Stimulated activated CD8-positive, alpha-beta memory T cell treated with anti-CD3 and anti-CD28 coated beads, Interleukin-7, amount 100 ng/mL, for 24 hours (primary cell): Measurements from ENCODE around the gene PPP2R5C.

Source experiments
- DNase-seq: peaks from one replicate; pipeline ENCODE4 v3.0.0-alpha.2; 2020; ENCODE audit warnings: low read depth

Gene PPP2R5C

DNA sequence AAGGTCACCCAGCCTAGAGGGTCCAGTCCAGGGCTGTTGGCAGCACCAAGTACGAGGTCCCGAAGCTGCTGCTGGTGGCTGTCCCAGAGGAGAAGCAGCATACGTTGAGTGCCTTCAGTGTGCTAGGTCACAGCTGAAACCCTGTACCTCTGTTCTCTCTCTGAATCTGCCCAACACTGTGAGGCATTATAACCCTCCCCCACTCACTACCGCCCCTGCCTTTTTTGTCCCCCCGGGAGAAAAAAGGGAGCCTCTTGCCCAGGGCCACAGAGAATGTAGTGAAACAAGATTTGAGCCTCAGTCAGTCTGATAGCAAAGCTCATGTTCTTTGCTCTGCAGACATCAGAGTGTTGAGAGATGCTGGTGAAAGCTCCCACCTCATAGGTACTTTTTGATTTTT, 53.4 kb downstream of the PPP2R5C start:
- no peak for DNase-seq

DNA sequence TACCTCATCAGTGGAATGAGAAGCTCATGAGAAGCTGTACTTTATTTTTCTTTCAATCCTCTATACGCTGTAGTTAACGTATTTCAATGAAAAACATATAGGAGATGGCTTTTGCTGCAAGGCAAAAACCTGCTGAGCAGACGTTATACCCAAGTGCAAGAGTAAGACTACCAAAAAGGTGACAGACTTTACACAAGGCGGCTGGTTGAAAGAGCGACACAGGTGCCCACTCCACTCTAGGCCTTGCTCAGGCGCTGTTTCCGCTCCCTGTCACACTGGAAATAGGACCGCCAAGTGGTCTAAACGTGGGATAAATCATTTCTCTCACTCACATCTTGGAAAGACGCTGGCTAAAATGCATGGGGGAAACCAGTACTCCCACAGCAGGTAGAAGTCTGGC, 54.5 kb downstream of the PPP2R5C start:
- no peak for DNase-seq

DNA sequence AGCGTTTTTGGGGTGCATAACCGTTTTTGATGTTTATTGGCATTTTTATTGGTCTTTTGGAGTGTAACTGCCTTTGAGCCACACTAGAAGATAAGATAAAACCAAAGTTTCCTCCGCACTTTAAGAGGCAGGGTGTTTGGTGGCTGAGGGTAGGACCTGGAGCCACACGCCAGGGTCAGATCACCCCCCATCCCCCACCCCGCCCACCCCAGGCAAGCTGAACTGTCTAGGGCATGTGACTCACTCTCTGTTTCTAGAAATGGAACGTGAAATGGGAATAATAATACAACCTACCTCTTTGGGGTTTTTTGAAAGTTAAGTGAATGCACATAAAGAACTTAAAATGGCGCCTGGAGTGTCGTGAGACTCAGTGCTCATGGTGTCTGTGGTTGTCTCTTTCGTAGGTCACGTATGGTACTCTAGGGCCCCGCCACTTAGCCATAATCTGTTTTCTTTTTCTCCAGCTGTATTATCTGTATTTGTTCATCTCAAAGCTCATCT, 56.0 kb downstream of the PPP2R5C start:
- no peak for DNase-seq

DNA sequence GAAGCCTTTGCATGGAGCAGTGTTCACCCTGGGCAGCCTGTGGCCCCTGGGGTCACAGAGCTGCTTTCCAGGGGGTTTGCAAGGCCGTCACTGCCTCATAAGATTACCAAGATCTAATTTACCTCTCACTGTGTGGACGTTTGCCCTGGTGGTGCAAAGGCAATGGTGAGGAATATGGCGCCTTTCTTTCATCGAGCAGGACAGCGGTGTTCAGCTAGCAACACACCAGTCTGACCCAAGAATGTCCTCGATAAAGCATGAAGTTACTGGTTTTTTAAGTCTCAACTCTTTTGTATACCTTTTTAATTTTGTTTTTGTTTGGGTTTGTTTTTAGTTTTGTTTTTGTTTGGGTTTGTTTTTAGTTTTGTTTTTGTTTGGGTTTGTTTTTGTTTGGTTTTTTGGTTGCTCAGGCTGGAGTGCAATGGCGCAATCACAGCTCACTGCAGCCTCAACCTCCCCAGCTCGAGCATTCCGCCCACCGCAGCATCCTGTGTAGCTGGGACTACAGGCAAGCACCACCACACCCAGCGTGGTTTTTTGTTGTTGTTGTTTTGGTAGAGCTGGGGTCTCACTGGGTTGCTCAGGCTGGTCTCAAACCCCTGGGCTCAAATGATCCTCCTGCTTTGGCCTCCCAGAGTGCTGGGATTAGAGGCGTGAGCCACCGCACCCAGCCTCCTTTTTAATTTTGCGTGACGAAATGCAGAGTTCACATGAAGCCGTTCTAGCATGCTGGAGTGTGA, 57.9 kb downstream of the PPP2R5C start:
- DNase-seq = no peak

DNA sequence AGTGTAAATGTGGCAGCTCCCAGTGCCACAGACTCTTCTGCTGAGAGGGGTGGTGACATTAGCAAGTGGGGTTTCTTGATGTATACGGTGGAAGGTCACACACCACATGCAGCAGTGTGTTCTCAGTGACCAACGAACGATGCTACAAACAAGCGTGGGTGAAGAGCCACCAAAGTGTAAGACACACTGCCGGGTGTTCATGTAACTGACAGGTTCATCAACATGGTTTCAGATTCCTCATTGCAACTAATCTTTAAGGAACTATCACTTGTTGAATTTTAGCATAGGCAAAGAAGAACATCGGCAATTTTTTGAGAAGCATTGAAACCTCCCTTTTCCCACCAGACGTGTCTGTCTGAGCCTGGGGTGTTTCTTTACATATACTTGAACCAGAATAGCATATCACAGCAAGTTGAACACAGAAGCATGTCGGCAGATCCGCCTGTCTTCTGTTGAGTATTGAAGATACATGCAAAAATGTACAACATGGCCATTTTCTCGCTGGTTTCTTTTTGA, 58.8 kb downstream of the PPP2R5C start:
- DNase-seq = no peak

DNA sequence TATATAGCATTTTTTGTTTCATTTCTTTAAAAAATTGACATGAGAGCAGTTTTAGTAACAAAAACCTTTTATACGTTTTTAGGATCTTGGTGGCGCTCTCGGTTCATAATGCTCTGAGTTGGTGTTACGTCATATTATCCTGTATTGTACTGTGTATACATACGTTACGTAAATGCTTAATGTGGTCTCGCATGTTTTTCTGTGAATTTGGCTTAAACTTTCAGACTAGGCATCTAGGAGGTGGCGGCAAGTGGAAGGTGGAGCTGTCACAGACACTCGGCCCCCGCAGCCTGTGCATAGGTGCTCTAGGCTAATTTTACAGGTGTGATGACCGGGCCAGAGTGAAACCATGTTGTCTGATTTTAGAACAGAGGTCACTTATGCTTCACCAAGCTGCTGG, 60.0 kb downstream of the PPP2R5C start:
- no peak for DNase-seq

DNA sequence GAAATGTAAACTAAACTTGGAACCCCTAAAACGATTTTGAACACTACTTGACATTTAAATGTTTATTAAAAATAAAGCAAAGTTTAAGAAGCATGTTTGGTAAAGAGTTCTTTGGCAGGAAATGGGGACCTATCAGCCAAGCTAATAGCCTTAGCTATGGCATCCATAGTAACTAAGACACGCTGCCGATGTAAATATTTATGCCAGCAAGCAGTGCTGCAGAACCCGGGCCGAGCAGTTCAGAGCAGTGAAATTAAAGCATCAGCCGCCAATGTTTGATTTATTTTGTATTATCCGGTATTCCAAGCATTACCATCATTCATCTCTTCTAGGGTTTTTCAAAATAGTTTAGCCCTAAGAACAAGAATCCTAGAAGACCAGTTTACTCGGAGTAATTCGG, 61.6 kb downstream of the PPP2R5C start:
- no peak for DNase-seq

DNA sequence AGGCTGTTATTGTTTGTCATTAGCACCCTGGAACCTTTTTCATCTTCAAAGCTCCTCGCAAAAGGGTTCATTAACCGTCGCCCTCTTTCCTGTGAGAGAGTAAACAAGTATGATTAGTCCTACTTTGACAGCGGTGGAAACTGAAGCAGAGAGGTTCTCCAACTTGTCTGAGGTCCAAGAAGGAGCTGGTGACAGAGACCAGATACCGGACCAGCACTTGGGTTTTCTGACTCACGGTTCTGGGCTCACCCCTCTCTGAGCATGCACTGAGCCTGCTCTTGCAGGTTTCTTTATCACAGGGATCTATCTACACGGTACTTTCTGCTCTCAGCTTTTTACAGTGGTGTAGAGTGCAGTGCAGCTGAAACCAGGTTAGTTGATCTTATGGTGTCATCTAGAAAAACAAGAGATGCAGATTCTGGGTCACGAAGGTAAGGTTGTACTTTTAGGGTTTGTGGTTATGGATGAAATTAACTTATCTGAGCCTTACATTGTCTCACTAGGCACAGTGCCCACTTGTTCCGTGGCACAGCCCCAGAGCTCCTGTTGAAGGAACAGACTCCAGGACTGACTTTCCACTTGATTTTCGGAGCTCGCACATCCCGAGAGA, 62.1 kb downstream of the PPP2R5C start:
- no peak for DNase-seq

DNA sequence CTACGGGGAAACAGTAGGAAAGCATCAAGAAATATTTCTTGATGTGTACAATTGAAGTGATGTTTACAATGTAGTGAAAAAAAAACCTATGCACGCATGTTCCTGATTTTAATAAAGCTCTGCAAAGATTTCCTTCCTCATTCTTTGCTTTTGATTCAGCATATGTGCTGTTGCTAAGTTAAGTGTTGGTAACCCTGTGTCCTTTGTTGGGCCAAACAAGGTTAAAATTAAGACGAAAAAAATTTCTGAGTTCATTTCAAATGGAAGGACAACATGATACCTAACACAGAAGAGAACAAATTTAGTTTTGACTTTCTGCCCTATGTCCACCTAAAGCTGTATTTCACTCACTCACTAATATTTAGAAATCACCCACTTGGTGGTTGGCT, 62.8 kb downstream of the PPP2R5C start:
- no peak for DNase-seq

DNA sequence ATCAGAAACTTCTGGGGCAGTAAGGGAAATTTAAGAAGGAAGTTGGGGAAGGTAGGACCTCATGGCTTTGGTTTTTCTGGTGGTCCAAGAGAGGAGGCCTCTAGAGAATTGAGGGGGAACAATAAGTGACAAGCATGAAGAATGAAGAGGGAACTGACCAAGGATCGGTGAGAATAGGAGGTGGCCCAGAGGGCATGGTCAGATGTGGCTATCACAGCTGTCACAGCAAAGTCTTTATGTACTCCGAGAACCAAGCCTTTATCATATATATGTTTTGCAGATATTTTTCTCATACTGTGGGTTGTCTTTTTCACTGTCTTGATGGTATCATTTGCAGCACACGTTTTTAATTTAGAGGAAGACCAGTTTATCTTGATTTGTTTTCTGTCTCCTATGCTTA, 64.3 kb downstream of the PPP2R5C start:
- no peak for DNase-seq

DNA sequence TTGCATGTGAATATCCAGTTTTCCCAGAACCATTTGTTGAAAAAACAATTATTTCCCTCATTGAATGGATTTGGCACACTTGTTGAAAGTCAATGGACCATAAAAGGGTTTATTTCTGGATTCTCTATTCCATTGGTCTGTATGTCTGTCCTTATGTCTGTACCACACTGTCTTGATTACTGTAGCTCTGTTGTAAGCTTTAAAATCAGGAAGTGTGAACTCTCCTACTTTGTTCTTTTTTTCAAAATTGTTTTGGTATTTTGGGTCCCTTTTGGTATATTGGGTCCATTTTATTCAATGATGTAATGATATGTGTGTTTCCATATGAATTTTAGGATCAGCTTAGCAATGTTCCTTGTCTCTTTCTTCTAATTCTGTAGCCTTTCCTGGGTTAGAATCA, 64.8 kb downstream of the PPP2R5C start:
- DNase-seq = no peak

DNA sequence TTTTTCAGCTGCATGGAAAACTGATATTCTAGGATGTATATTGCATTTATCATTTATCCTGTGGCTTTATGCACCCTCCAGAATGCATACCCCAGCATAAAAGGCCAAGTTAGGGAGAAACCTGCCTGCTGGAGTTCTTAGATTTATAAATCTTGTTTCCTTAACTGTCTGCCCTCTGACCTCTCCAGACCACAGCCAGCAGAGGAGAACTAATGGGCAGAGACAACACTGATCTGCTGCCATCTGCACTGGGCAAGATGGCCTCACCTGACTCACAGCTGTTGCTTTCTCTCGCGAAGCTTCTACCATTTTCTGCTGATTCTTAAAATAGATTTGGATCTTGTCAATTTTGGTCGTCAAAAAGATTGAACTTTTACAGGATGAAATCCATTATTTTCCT, 65.8 kb downstream of the PPP2R5C start:
- DNase-seq = no peak

DNA sequence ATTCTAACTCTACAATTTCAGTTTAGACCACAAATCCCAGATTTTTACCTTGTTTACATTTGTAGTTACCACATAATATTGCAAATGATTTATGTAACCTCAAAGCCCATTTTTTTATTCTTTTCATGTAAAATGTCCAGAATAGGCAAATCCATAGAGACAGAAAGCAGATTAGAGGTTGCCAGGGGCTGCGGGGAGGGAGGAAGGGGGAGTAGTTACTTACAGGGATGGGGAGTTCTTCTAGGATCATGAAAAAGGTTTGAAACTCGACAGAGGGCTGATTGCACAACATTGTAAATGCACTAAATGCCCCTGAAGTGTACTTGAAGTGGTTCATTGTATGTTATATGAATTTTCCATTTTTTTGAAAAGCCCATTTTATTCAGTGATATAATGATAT, 66.5 kb downstream of the PPP2R5C start:
- DNase-seq = no peak

DNA sequence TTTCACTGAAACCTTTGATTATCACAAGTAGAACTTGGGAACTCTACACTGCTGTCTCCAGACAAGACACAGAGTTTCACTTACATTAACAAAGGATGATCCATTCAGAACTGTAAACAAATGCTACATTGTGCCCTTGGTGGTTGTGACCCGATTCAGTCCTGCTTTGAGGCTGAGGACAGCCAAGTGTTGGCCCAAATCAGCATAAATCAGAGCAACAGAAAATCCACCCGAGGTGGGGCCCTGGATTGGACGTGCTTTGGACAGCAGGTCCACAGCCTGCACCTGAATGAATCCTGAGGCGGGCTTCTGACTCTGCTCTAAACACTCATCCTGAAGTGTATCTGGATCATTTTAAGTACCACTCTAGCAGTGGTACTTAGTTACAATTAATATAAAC, 68.8 kb downstream of the PPP2R5C start:
- no peak for DNase-seq

DNA sequence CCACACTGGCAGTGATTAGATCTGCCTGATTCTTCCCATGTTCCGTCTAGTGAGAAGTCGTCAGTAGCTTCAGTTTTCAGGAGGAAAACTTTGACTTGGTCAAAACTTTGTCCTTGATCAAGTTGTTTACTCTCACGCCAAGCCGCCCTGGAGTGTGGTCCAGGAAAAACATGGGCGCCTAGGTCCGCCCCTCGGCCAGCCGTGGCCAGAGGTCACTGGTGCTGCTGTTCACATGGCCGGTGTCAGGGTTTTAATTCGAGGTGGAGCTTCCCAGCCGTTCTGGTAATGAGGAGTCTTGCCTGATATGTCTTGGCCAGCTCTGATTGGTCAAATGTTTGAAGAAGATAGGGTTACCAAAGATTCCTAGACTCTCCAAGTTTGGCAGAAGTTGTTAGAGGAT, 71.5 kb downstream of the PPP2R5C start:
- no peak for DNase-seq

DNA sequence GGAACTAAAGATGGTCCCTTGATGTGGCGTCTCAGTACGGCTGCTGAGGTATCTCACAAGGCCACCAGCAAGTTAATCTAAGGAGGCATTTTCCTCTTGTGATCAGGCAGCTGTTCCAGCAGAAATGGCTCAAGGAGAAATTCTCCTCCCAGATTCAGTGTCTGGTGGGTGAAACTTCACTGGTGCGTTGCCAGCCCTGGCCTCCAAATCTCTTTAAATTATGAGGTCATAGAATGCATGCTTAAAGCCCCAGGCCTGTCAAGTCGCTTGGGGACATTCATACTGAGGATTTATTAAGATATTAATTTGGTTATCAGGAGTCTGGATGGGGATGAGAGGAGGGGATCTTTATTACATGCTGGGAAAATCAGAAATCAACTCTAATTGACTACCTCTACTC, 72.9 kb downstream of the PPP2R5C start:
- no peak for DNase-seq

DNA sequence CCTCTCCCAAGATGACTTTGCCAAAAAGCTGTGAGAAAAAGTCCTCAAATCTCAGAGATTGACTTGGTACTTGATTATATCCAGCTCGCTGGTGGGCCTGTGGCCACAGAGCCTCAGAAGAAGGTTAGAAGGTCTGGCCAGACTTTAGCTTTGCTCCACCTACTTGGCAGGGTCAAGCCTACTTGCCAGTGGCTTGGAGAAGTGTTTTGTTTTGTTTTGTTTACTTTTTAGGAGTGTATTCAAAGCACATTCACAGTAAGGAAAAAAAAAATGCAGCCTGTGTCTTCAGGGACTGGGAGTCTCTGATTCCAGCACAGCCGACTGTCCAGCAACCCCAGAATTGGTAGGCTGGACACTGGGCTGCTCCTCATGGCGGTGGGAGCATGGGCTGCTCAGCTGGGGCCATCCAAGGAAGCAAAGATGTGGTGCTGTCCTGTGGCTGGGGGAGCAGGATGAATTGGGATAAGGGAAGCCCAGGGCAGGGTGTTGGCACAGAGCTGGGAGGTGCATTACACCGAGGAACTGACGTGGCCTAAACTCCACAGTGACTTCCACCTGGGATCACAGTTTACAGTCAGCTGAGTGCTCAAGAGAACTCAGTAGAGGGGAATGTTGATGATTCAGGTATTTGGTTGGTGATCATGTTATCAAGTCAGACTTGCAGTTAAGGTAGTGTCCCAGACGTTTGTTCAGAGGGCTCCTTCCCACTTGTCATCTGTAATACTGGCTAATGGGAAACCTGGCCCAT, 73.5 kb downstream of the PPP2R5C start:
- DNase-seq = no peak

DNA sequence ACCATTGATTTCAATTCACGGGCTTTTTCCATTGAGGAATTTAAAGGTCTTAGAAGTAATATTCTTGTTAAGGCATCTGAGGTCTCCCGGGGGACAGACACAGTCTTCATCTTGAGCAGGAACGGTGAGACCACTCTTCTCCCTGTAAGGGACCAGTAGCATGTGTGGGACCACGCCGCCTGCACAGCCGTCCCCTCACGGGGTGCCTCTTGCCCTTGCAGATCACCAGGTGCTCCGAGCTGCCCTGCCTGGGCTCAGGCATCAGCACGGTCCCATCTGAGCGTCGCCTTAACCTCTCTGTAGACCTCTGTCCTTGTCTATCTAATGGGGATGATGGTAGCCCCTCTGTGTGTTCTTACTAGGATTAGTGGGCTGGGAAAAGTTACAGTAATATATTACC, 74.1 kb downstream of the PPP2R5C start:
- DNase-seq = no peak

DNA sequence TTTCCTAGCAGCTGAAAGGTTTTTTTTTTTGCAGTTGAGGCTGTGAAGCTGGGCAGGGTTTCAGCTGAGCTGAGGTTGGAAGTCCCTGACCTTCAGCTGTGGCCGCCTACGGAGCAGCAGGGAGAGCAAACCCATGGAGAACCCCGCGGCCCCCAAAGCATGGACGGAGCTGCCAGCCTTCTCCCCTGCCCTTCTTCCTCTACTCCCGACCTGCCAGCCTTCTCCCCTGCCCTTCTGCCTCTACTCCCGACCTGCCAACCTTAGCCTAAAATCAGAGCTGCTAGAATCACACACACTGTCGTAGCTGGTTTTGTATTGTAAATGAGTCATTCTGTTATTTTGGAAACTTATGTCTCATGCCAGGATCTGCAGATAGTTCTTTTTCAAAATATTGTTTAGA, 74.6 kb downstream of the PPP2R5C start:
- DNase-seq = no peak

DNA sequence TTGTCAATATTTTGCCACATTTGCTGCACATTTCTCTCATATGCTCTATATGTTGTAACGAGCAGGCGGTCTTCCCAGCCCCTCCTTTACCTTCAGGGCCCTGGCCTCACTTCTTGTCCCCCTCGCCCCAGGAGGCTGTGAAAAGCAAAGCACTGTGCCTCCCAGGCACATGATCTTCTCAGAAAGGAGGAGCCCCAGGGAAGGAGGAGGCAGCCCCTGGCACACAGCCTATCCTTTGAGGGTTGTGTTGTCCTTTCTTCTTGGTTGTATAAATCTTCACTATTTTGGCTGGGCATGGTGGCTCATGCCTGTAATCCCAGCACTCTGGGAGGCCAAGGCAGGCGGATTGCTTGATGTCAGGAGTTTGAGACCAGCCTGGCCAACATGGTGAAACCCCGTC, 77.0 kb downstream of the PPP2R5C start:
- no peak for DNase-seq

DNA sequence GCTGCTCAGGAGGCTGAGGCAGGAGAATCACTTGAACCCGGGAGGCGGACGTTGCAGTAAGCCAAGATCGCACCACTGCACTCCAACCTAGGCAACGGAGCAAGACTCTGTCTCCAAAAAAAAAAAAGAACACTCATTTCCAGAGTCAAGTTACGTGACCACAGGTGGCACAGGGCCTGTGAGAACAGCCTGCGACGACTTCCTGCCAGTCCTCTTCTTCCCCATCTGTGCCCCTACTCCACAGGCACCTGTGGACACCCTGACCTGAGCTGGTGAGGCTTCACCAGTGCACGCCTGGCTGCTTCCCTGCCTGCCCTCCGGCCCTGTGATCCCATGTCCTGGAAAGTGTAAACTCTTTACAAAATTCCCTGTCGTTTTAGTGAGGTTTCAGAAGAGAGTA, 77.7 kb downstream of the PPP2R5C start:
- no peak for DNase-seq

DNA sequence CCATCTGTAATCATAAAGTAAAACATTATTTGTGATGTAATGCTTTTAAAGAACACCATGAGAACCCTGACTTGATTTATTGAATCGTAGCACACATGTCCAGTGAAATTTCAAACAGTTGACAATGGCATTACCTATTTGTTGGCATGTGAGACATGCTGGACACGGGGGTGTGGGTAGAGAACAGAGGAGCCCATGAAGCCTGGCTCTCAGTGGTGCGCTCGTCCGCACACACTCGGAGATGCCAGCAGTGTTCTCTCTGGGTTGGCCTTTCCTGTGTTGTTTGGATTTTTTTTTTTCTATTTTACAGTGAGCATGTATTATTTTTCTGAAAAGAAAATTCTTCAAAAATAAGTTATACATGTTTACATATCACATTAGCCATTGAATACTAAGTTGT, 78.2 kb downstream of the PPP2R5C start:
- DNase-seq = no peak
